ENCODE measurements around the gene MPPE1. TPM values are rescaled to one million over a fixed set of nuclear protein-coding genes. Genes with fewer than 3 reads are reported as not detected.

The MPPE1 gene
- total and polyA plus RNA-seq, 9 of the 15 experiments (the other 6 are each of a cell fraction or from before 2014, with no cell fraction given) = 10.7 to 19.5 (median 13.3) TPM

DNA sequence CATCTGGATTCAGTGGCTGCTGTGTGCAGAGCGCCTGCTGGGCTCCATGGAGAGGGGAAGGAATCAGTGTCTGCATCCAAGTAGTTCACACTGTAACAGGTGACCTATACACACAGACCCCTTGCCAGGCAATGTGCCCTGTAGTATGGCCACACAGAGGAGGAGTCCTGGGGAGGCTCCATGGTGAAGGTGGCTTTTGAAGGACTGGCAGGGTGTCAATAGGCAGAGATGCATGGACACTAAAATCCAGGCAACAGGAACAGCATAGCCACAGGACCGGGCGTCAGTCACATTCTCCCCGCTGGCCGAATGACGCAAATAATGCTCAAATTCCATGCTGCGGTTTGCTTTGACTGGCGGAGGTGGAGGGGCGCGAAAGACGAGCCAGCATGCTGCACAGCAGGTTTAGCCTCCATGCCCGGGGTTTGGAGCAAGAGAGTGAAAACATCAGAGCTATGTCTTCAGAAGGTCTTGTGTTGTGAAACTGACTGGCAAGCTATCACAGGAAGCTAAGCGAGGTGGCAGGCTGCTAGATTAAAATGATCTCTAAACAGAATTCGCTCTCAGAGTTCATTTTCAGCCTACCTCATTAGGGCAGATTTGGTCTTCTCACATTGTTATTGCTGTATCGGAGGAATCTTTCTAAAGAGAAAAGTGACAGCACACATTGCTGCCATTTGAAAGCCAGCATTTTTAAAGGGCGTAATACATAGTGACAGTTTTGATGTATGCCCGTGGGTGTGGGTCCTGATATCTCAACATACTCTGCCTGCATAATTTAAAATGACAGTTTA is 58.1 kb downstream of the MPPE1 start (continued):
- TF ChIP-seq MGA (IDR thresholded peaks at IDR 0.05) (peak; percentile 88), RBBP5 (IDR thresholded peaks at IDR 0.05; ENCODE audit: borderline replicate concordance, insufficient read depth, low read length, poor library complexity, severe bottlenecking) (peak; percentile 73), ESRRA (IDR thresholded peaks at IDR 0.05; ENCODE audit: borderline replicate concordance, low read depth) (peak; percentile 54; the same call in 1 of the 2 replicates), ZNF778 (CRISPR knock-in tag; IDR thresholded peaks at IDR 0.05) (no peak), CXXC5 (CRISPR knock-in tag; IDR thresholded peaks at IDR 0.05) (peak; percentile 46), ZNF232 (CRISPR knock-in tag; IDR thresholded peaks at IDR 0.05) (no peak), NFE2L1 (tag; IDR thresholded peaks at IDR 0.05; ENCODE audit: borderline replicate concordance, low read depth) (no peak), MYC (IDR thresholded peaks at IDR 0.05; ENCODE audit: low read depth, low read length) (peak; percentile 50; the same call in 1 of the 2 replicates), MYC (CRISPR knock-in tag; IDR thresholded peaks at IDR 0.05; ENCODE audit: borderline replicate concordance, low read depth) (no peak), CEBPG (CRISPR knock-in tag; IDR thresholded peaks at IDR 0.05) (peak; percentile 78), CEBPG (tag; conservative IDR thresholded peaks at IDR 0.05 in 1 of 2, IDR thresholded peaks at IDR 0.05 in 1 of 2) (peak in 1 of 2 experiments; percentile 35; a peak in 2 of 4 replicates)
